Stimulated activated CD4-positive, alpha-beta T cell treated with anti-CD3 and anti-CD28 coated beads, Interleukin-4, amount 100 ng/mL, for 48 hours (primary cell): ENCODE data around the gene CFAP251.

ENCODE experiments used
- DNase-seq, 2 donors: peaks; one replicate each; pipeline ENCODE4 v3.0.0-alpha.2; 2020; ENCODE audit warnings: low read depth in 2 of 2

The CFAP251 gene

GRCh38 chr12:121943926-121944325 lies 25.5 kb downstream of the CFAP251 start:
- no peak for DNase-seq

GRCh38 chr12:121946313-121947025 lies 28.1 kb downstream of the CFAP251 start:
- DNase-seq = no peak

- DNase-seq = no peak
Measured at GRCh38 chr12:121947981-121948380, 29.6 kb downstream of the CFAP251 start.

GRCh38 chr12:121949648-121950397 lies 31.4 kb downstream of the CFAP251 start:
- DNase-seq = no peak

GRCh38 chr12:121953117-121953692 lies 34.8 kb downstream of the CFAP251 start:
- no peak for DNase-seq

- no peak for DNase-seq
Measured at GRCh38 chr12:121953695-121954094, 35.3 kb downstream of the CFAP251 start.

GRCh38 chr12:121955258-121956237 lies 37.2 kb downstream of the CFAP251 start:
- DNase-seq = no peak

GRCh38 chr12:121957861-121958515 lies 39.6 kb downstream of the CFAP251 start:
- DNase-seq = no peak

GRCh38 chr12:121958541-121959240 lies 40.3 kb downstream of the CFAP251 start:
- DNase-seq = no peak

GRCh38 chr12:121960541-121960940 lies 42.1 kb downstream of the CFAP251 start:
- DNase-seq = no peak

GRCh38 chr12:121961195-121961879 lies 42.9 kb downstream of the CFAP251 start:
- DNase-seq = no peak

- no peak for DNase-seq
Measured at GRCh38 chr12:121963341-121964018, 45.1 kb downstream of the CFAP251 start.

GRCh38 chr12:121964813-121965643 lies 46.6 kb downstream of the CFAP251 start:
- DNase-seq = no peak

GRCh38 chr12:121966959-121967358 lies 48.6 kb downstream of the CFAP251 start:
- no peak for DNase-seq

- no peak for DNase-seq
Measured at GRCh38 chr12:121968876-121969275, 50.5 kb downstream of the CFAP251 start.

- no peak for DNase-seq
Measured at GRCh38 chr12:121969726-121970125, 51.3 kb downstream of the CFAP251 start.

- DNase-seq = no peak
Measured at GRCh38 chr12:121970581-121971300, 52.3 kb downstream of the CFAP251 start.
